Measurements from ENCODE around the gene DQX1. TPM values are rescaled to one million over a fixed set of nuclear protein-coding genes. Genes with fewer than 3 reads are reported as not detected.

DQX1 gene
- total RNA-seq, 1 experiment from 2014 or later: 0.10 TPM

DNA sequence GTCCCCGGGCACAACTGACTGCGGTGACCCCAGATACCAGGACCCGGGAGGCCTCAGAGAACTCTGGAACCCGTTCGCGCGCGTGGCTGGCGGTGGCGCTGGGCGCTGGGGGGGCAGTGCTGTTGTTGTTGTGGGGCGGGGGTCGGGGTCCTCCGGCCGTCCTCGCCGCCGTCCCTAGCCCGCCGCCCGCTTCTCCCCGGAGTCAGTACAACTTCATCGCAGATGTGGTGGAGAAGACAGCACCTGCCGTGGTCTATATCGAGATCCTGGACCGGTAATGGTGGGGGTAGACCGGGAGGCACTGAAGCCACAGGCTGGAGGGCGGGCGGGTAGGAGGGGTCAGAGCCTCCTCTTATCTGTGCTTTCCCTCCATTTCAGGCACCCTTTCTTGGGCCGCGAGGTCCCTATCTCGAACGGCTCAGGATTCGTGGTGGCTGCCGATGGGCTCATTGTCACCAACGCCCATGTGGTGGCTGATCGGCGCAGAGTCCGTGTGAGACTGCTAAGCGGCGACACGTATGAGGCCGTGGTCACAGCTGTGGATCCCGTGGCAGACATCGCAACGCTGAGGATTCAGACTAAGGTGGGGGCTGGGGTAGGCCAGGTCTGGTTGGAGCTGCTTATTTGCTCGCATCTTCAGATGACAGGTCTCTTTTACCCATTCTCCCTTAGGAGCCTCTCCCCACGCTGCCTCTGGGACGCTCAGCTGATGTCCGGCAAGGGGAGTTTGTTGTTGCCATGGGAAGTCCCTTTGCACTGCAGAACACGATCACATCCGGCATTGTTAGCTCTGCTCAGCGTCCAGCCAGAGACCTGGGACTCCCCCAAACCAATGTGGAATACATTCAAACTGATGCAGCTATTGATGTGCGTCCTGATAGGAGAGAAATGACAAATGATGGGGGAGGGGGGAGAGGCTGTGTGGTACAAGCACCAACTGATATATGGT, 4.5 kb upstream of the DQX1 start:
- Histone ChIP-seq H3K36me3 (replicated peaks; ENCODE audit: control insufficient read depth, insufficient read depth, low read length) (peaks cover 24% of the 10 kb centered on the region), H3K27me3 (ENCODE audit: control insufficient read depth, insufficient read depth, low read length) (peaks cover 5% of the 10 kb centered on the region; the same call in 1 of the 2 replicates)
- DNase-seq: peak; percentile 86

DNA sequence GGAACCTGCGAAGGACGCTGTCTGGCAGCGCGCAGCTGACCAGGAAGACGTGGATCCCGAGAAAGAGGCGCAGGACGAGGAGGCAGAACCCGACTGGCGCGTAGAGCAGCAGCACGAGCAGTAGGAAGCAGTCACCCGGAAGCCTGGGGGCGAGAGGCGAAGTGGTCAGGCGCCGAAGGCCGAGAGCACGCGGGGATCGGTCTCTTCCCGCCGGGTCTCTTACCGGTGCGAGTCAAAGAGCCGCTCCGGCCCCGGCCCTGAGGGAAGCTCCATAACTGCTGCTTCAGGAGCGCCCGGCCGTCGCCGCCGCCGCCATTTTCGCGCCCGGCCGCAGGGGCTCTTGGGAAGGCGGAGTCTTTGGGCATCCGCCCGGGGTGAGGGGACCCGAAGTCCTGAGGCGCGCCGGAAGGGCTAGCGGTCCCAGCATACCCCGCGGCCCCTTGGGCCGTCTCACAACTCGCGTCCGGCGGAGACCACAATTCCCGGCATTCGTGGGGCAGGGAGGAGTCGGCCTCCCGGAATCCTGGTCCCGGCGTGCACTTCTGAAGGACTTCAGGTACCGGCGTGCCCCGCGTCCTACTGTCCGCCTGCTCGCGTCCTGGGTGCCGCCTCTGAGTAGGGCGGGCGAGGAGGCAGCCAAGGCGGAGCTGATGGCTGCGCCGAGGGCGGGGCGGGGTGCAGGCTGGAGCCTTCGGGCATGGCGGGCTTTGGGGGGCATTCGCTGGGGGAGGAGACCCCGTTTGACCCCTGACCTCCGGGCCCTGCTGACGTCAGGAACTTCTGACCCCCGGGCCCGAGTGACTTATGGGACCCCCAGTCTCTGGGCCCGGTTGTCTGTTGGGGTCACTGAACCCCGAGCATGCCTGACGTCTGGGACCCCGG, 3.6 kb upstream of the DQX1 start, which contains the start of the genes AUP1 and HTRA2:
TSS of gene AUP1 (minus strand) at position 350 of the 882 bp plus-strand sequence. CDS start at position 273, 77 bp downstream.
TSS of gene HTRA2 (plus strand) at position 577 of the 882 bp plus-strand sequence. CDS start at position 651, 74 bp downstream.
- Histone ChIP-seq H3K4me3 (ENCODE audit: insufficient read depth, low read depth, low read length) (peak within 1 kb of the TSS; percentile 99), H3K36me3 (replicated peaks; ENCODE audit: control insufficient read depth, insufficient read depth, low read length) (peaks cover 24% of the 10 kb centered on the region), H3K27me3 (ENCODE audit: control insufficient read depth, insufficient read depth, low read length) (peaks cover 5% of the 10 kb centered on the region; the same call in 1 of the 2 replicates)
- peak; percentile 100 for DNase-seq

More for the DNA sequence above, 4.5 kb upstream of the DQX1 start:
- H3K4me3 ChIP-seq (ENCODE audit: insufficient read depth, low read depth, low read length): peak overlapping the region; percentile 99

DNA sequence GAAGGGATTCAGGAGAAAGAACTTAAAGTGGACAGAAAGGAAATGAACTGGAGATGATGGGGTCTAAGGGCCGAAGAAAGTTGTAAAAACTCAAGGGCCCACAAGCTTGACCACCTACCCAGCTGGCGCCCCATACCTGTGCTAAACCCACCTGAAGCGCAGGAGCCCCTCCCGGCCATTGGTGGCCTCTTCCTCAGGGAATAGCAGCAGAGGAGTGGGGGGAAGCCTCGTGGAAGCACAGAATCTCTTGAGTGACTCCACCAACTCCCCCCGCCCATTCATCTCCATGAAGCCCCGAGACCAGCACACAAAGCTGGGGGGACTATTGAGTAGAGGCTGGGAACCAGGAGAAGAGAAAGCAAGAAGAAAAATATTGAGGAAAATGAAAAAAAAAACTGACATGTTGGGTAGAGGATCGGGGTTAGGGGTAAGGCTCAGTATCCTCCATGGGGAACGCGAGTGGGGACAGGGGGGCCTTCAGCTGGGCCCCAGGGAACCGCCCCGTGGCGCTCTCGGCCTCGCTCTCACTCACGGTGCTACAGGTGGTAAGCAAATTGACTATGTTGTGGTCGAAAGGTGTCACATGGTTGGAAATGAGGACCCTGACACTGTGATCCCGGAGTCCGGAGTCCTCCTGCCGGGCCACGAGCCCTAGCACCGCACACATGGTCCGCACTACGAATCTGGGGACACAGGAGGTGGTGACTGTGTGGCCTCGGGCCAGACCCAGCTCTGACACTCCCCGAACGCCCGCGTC, 2.7 kb upstream of the DQX1 start:
- Histone ChIP-seq H3K36me3 (replicated peaks; ENCODE audit: control insufficient read depth, insufficient read depth, low read length) (peaks cover 24% of the 10 kb centered on the region), H3K4me3 (ENCODE audit: insufficient read depth, low read depth, low read length) (peak overlapping the region; percentile 99), H3K27me3 (ENCODE audit: control insufficient read depth, insufficient read depth, low read length) (peaks cover 5% of the 10 kb centered on the region; the same call in 1 of the 2 replicates)
- no peak for DNase-seq

DNA sequence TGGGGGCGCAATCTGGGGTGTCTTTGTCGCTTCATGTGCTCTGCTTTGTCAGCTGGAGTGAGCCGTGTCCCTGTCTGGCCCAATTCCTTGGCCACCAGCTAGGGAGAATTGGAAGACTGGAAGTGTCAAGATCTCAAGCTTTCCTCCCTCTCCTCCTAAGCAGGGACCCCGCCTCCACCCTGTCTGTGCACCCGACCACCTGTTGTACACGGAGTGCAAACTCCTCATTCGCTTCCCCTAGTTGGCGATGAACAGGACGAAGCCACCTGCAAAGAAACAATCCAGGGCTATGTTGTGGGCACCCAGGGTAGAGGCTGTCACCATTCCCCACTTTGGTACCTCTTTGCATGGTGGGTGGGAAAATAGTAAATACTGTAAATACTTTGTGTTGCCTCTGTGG, 1.7 kb upstream of the DQX1 start:
- no peak for DNase-seq
- Histone ChIP-seq H3K4me3 (ENCODE audit: insufficient read depth, low read depth, low read length) (no peak overlapping the region), H3K27me3 (ENCODE audit: control insufficient read depth, insufficient read depth, low read length) (peaks cover 9% of the 10 kb centered on the region; the same call in 1 of the 2 replicates), H3K36me3 (replicated peaks; ENCODE audit: control insufficient read depth, insufficient read depth, low read length) (peaks cover 23% of the 10 kb centered on the region)

DNA sequence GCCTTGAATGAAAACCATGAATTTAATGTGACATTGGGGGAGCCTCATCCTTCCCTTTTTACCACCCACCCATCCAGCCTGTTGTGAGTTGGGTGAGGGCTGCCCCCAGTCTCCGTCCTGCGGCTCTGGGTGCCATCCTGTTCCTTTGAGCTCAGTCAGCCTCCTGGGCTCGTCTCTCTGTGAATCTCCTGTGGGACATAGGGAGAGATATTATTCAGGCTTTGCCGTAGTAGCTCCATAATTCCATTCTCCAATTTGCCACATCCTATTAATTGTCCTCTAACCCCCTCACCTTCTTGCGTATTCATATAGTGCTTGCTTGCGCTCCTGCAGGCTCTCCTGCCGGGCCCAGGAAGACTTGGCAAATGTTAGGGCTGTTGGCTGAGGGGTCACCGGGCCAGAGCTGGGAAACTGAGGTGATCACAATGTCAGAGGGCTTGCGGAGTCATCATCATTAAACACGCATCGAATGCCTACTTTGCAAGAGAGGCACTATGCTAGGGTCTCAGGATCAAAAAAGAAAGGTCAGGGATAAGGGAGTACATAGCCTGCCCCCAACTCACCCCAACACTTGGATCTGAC, 709 bp upstream of the DQX1 start:
- H3K36me3 ChIP-seq (replicated peaks; ENCODE audit: control insufficient read depth, insufficient read depth, low read length): peaks cover 18% of the 10 kb centered on the region
- peak; percentile 26 for DNase-seq

DNA sequence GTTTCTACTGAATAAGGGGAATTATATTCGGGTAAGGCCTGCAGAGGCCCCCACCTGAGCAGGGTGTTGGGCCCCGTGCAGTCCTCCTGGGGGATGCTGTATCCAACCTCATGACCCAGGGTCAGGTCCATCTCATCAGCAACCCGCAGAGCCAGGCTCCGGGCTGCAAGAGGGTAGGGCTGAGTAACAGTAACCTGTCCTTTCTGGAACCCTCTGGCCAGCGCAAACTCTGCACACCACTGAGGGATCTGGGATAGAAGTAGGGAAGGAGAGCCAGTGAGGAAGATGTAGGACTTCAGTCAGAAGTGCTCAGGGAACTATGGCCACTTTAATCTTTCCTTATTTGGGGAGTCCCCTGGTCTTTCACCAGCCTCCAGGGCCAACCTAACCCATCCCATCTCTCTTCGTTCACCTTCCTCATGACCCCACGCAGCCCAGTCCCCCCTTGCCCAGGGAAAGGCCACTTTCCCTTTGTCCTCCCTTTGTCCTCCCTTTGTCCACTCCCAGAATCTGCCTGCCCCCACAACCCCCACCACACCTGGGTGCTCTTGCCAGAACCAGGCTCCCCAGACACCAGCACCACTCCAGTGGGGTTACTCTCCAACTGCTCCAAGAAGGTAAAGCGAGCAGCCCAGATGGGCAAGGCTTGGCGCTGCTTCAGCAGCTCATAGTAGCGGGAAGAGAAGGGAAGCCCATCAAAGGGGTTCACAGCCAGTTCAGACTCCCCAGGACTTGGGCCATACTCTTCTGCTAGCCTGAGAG, 895 bp downstream of the DQX1 start:
- peak; percentile 15 for DNase-seq
- H3K27me3 ChIP-seq (ENCODE audit: control insufficient read depth, insufficient read depth, low read length): peaks cover 23% of the 10 kb centered on the region
- no peak overlapping the region for H3K4me3 ChIP-seq (ENCODE audit: insufficient read depth, low read depth, low read length)
- H3K36me3 ChIP-seq (replicated peaks; ENCODE audit: control insufficient read depth, insufficient read depth, low read length): peaks cover 17% of the 10 kb centered on the region

More for the DNA sequence above, 709 bp upstream of the DQX1 start:
- Histone ChIP-seq H3K27me3 (ENCODE audit: control insufficient read depth, insufficient read depth, low read length) (peaks cover 18% of the 10 kb centered on the region), H3K4me3 (ENCODE audit: insufficient read depth, low read depth, low read length) (no peak overlapping the region)

DNA sequence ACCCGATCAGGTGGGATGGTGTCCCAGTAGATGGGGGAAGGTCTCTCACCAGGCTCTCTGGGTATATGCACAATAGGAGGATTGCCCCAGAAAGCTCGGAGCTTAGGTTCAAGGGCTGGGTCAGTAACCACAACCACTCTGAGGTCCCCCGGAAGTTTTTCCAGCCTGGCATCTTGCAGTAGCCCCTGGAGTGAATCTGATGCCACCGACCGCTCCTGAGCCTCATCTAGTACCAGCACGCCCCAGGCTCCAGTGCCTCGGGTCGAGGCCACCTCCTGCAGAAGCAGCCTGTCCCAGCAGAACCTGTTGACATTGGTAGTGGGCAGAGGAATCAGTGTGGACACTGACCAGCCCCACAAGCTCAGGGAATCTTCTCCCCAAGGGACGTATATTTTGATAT, 2.0 kb downstream of the DQX1 start:
- H3K36me3 ChIP-seq (replicated peaks; ENCODE audit: control insufficient read depth, insufficient read depth, low read length): peaks cover 17% of the 10 kb centered on the region
- peaks cover 34% of the 10 kb centered on the region for H3K27me3 ChIP-seq (ENCODE audit: control insufficient read depth, insufficient read depth, low read length)
- no peak overlapping the region for H3K4me3 ChIP-seq (ENCODE audit: insufficient read depth, low read depth, low read length)
- peak; percentile 22 for DNase-seq

DNA sequence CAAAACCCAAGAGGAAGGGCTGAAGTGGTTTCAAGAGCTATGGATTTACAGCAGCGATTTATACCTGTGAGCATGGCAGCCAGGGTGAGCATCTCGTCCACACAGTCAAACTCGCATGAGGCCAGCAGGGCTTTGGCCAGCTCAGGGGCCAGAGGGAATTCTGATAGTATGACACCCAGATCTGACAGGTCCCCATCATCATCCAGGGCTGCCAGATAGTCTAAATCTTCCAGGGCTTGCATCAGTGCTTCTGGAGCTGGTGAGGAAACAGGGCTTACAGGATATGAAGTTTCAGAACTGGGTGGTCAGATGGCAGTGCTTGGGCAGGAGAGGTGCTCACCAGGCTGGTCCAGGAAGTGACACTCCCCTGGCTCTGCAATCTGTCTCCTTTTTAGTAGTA, 3.5 kb downstream of the DQX1 start:
- Histone ChIP-seq H3K36me3 (replicated peaks; ENCODE audit: control insufficient read depth, insufficient read depth, low read length) (peaks cover 11% of the 10 kb centered on the region), H3K27me3 (ENCODE audit: control insufficient read depth, insufficient read depth, low read length) (peaks cover 49% of the 10 kb centered on the region), H3K4me3 (ENCODE audit: insufficient read depth, low read depth, low read length) (no peak overlapping the region)
- peak; percentile 14 for DNase-seq

DNA sequence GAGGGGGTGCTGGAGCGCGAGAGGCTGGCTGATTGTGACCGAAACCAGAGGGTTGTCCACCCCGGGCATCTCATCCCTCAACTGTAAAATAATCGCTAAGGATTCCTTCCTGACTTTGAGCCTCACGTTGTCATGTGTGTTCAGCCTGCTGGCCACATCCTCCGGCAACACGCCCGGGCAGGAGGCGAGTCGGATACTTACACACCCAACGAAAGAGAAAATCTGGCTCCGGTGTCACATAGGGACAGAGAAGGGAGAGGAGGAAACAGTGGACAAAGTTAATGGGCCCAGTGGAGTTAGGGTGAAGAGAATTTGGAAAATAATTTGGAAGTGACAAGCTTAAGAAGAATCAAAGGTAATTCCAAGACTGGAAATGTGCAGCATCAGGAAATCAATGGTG, 9.4 kb downstream of the DQX1 start:
- H3K4me3 ChIP-seq (ENCODE audit: insufficient read depth, low read depth, low read length): no peak overlapping the region

DNA sequence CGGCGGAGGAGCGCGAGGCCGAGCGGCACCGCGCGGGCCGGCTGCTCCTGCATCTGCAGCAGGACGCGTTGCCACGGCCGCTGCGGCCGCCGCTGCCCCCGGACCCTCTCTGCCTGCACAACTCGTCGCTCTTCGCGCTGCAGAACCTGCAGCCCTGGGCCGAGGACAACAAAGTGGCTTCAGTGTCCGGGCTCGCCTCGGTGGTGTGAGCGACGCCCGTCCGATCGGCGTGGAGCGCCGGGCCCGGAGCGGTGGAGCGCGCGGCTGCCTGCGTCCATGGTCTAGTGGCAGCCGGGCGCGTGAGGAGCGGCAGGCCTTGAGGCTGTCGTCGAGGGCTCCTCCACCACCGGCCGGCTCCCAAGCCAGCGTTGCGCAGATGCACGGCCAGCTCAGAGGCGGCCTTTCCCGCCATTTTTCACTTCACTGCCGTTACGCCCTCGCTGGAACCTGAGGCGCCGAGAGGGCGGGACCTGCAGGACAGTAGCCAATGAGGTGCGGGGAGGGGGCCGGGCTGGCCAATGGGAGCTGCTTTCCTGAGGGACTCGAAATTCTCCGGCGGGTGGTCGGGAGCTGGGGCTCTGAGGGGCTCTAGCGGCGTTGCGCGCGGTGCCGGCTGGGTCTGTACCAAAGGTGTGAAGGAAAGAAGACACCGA, 9.9 kb downstream of the DQX1 start:
- peaks cover 94% of the 10 kb centered on the region for H3K27me3 ChIP-seq (ENCODE audit: control insufficient read depth, insufficient read depth, low read length)
- peak overlapping the region; percentile 34 for H3K4me3 ChIP-seq (ENCODE audit: insufficient read depth, low read depth, low read length)
- DNase-seq: peak; percentile 98
- no peaks in the 10 kb centered on the region for H3K36me3 ChIP-seq (replicated peaks; ENCODE audit: control insufficient read depth, insufficient read depth, low read length)

More for the DNA sequence above, 9.4 kb downstream of the DQX1 start:
- peaks cover 91% of the 10 kb centered on the region for H3K27me3 ChIP-seq (ENCODE audit: control insufficient read depth, insufficient read depth, low read length)
- no peaks in the 10 kb centered on the region for H3K36me3 ChIP-seq (replicated peaks; ENCODE audit: control insufficient read depth, insufficient read depth, low read length)
- DNase-seq: no peak

DNA sequence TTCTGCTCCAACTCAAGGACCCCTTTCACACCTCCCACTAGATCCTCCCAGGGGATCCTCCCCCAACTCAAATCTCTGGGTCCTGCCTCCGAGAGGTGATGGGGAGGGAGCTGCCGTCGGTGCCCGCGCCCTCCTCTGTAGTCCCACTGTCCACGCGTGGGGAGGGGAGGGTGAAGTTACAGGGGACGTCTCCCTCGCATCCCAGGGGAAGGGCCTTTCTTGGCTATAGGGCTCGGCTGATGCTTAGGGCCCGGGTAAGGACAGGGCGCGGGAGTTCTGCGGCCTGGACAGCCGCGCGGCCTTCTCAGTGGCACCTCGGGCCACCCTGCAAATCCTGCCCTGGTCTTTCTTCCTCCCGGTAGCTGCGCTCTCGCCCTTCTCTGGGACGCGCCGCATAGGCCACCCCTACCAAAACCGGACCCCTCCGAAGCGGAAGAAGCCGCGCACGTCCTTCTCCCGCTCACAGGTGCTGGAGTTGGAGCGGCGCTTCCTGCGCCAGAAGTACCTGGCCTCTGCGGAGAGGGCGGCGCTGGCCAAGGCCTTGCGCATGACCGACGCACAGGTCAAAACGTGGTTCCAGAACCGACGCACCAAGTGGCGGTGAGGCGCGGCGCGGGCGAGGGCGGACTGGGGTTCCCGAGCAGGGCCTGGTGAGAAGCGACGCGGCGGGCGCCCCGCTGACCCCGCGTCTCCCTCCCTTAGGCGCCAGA, 10.6 kb downstream of the DQX1 start:
- Histone ChIP-seq H3K4me3 (ENCODE audit: insufficient read depth, low read depth, low read length) (peak overlapping the region; percentile 34), H3K36me3 (replicated peaks; ENCODE audit: control insufficient read depth, insufficient read depth, low read length) (no peaks in the 10 kb centered on the region)
- peak; percentile 85 for DNase-seq

More for the DNA sequence above, 10.6 kb downstream of the DQX1 start:
- peaks cover 97% of the 10 kb centered on the region for H3K27me3 ChIP-seq (ENCODE audit: control insufficient read depth, insufficient read depth, low read length)

Data from H7 (cell line).